Fibroblast of pulmonary artery (primary cell): ENCODE data around the gene DPP6.

Experiments
- DNase-seq: peaks from one replicate; pipeline ENCODE4 v3.0.0-alpha.2; 2010; ENCODE audit warnings: low read depth
- H3K4me3 ChIP-seq: replicated peaks from 2 replicates; pipeline ENCODE4 v1.5.1; 2011; ENCODE audit warnings: low read depth, mild to moderate bottlenecking, control low read depth, low read length, moderate library complexity
- TF ChIP-seq, protein P1 (sequence below): IDR thresholded peaks from 2 replicates; pipeline ENCODE4 v1.5.1; 2011; ENCODE audit warnings: mild to moderate bottlenecking, control low read depth, low read length, inconsistent platforms; ENCODE audit errors: missing control alignments

DPP6 gene

DNA sequence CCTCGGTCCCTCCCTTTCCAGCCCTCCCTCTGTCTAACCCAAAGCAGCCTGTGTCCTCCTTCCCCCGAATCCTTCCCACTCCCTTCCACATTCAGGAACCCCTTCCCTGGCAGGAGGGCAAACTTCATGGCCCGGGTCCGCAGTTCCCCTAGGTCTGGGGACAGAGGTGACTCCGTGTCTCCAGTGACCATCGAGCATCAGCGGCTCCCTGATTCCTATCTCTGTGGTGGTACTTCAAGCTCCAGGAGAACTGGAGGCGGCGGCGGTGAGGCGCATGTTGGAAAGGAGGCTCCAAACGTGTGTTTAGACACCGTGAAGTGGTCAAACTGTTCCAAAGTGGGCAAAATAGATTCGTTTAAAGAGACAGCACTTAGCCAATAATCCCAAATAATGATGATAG, 802.6 kb downstream of the DPP6 start:
- H3K4me3 ChIP-seq, result no peak overlapping the region
- TF ChIP-seq, protein P1, sequence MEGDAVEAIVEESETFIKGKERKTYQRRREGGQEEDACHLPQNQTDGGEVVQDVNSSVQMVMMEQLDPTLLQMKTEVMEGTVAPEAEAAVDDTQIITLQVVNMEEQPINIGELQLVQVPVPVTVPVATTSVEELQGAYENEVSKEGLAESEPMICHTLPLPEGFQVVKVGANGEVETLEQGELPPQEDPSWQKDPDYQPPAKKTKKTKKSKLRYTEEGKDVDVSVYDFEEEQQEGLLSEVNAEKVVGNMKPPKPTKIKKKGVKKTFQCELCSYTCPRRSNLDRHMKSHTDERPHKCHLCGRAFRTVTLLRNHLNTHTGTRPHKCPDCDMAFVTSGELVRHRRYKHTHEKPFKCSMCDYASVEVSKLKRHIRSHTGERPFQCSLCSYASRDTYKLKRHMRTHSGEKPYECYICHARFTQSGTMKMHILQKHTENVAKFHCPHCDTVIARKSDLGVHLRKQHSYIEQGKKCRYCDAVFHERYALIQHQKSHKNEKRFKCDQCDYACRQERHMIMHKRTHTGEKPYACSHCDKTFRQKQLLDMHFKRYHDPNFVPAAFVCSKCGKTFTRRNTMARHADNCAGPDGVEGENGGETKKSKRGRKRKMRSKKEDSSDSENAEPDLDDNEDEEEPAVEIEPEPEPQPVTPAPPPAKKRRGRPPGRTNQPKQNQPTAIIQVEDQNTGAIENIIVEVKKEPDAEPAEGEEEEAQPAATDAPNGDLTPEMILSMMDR, result no peak
- DNase-seq, result no peak

DNA sequence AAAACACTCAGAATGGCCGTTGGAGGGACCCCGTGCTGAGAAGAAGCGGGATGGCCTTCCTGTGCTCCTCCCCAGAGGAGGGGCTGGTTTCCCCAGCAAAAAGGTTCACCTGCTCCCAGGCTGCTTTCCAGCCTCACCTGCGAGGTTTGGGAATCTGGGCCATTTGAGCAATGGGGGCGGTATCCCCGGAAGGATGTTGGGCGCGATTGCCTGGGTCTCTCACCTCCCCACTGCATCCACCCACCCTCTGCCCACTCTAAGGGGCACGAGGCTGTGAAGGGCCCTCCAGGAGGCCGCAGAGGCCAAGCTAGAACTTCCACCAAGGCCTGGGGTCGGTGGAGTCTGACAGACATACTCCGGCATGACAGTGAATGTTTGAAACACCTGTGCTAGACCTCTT, 803.2 kb downstream of the DPP6 start:
- no peak overlapping the region for H3K4me3 ChIP-seq
- TF ChIP-seq, protein P1, result no peak
- DNase-seq, result no peak

GRCh38 chr7:154856733-154857132, 804.5 kb downstream of the DPP6 start:
- no peak overlapping the region for H3K4me3 ChIP-seq
- DNase-seq, result no peak
- TF ChIP-seq, protein P1, result no peak

GRCh38 chr7:154857240-154857639, 805.0 kb downstream of the DPP6 start:
- TF ChIP-seq, protein P1, result no peak
- no peak for DNase-seq
- no peak overlapping the region for H3K4me3 ChIP-seq

GRCh38 chr7:154857728-154858681, 805.8 kb downstream of the DPP6 start:
- DNase-seq, result no peak
- TF ChIP-seq, protein P1, result no peak
- no peak overlapping the region for H3K4me3 ChIP-seq

DNA sequence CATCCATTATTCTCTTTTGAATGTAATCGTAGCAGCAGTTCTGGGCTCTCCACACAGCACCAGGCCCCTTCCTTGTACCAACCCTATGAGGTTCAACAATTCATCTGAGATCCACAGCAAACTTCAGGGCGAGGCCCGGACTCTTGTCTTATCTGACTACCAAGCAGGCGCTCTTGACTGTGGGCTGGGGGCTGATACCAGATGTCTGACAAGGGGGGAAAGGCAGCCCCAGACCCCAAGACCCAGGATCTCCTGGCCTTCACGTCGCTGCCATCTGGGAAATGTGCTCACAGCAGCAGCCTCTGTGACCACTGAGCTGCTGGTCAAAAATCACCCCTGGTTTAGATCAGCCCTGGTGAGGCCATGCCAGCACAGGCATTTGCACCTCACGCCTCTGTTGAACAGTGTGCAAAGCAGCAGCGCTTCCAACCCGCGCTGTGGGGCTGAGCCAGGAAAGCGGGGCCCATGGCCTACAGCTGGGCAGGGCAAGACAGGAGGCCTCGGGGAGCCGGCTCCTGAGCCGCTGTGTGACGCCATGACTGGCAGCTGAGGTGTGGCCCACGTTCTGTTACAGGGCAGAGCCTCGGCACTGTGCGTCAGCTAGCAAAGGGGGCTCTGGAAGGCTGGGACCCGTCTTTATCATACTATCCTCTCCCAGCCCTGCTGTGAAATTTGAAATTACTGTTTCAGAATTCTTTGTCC, 806.8 kb downstream of the DPP6 start:
- no peak for DNase-seq
- TF ChIP-seq, protein P1, result no peak
- H3K4me3 ChIP-seq, result no peak overlapping the region
